ENCODE results near the gene EMB.
"Not testable (repeated sequence)": the region's sequence is repeated elsewhere in the genome, so short reads cannot be mapped to it uniquely, and the experiment has no call there.

EMB gene

GRCh38 chr5:50440651-50441492 is at the start of gene EMB:
EMB (minus strand) TSS chr5:50441288; CDS start chr5:50441151, 137 bp downstream.
- DNase-seq = peak in 30 of 56 donors; percentile 1 to 35 (median 14)

- DNase-seq = not testable (repeated sequence)
Observed at GRCh38 chr5:50489491-50489890, 48.4 kb upstream of the EMB start.

- not testable (repeated sequence) for DNase-seq
Observed at GRCh38 chr5:50478790-50479189, 37.7 kb upstream of the EMB start.

GRCh38 chr5:50476549-50476948 is 35.5 kb upstream of the EMB start:
- DNase-seq = no peak

- not testable (repeated sequence) for DNase-seq
Observed at GRCh38 chr5:50465015-50465414, 23.9 kb upstream of the EMB start.

GRCh38 chr5:50463726-50464125 is 22.6 kb upstream of the EMB start:
- DNase-seq = no peak

- no peak for DNase-seq
Observed at GRCh38 chr5:50463047-50463446, 22.0 kb upstream of the EMB start.

- not testable (repeated sequence) for DNase-seq
Observed at GRCh38 chr5:50462579-50462978, 21.5 kb upstream of the EMB start.

- not testable (repeated sequence) for DNase-seq
Observed at GRCh38 chr5:50458372-50458771, 17.3 kb upstream of the EMB start.

GRCh38 chr5:50449241-50449640 is 8.2 kb upstream of the EMB start:
- DNase-seq = not testable (repeated sequence)

- DNase-seq = no peak
Observed at GRCh38 chr5:50447941-50448340, 6.9 kb upstream of the EMB start.

GRCh38 chr5:50447228-50447627 is 6.1 kb upstream of the EMB start:
- no peak for DNase-seq

- no peak for DNase-seq
Observed at GRCh38 chr5:50445296-50445949, 4.3 kb upstream of the EMB start.

GRCh38 chr5:50442559-50443539 is 1.8 kb upstream of the EMB start:
- not testable (repeated sequence) for DNase-seq

- DNase-seq = peak in 1 of 56 donors; percentile 15
Observed at GRCh38 chr5:50441493-50441955, 436 bp upstream of the EMB start.

- DNase-seq = no peak
Observed at GRCh38 chr5:50439221-50439620, 1.9 kb downstream of the EMB start.

- DNase-seq = not testable (repeated sequence)
Observed at GRCh38 chr5:50438060-50438459, 3.0 kb downstream of the EMB start.

GRCh38 chr5:50435168-50435567 is 5.9 kb downstream of the EMB start:
- no peak for DNase-seq

GRCh38 chr5:50431133-50431904 is 9.8 kb downstream of the EMB start:
- DNase-seq = not testable (repeated sequence)

- DNase-seq = not testable (repeated sequence)
Observed at GRCh38 chr5:50423100-50423799, 17.8 kb downstream of the EMB start.

Data from amygdala (tissue), 56 donors.